ENCODE data around the gene CLDN3. TPM values are rescaled to one million over a fixed set of nuclear protein-coding genes. Genes with fewer than 3 reads are reported as not detected.

CLDN3 gene, protein sequence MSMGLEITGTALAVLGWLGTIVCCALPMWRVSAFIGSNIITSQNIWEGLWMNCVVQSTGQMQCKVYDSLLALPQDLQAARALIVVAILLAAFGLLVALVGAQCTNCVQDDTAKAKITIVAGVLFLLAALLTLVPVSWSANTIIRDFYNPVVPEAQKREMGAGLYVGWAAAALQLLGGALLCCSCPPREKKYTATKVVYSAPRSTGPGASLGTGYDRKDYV
- not detected in 2 replicates for total RNA-seq (2014; rRNA removed; shearing (Covaris generic))
- polyA plus RNA-seq (2016; fragmentation: Nextera tagmentation; extraction: Ambion mirVana) = not detected in 2 replicates

DNA sequence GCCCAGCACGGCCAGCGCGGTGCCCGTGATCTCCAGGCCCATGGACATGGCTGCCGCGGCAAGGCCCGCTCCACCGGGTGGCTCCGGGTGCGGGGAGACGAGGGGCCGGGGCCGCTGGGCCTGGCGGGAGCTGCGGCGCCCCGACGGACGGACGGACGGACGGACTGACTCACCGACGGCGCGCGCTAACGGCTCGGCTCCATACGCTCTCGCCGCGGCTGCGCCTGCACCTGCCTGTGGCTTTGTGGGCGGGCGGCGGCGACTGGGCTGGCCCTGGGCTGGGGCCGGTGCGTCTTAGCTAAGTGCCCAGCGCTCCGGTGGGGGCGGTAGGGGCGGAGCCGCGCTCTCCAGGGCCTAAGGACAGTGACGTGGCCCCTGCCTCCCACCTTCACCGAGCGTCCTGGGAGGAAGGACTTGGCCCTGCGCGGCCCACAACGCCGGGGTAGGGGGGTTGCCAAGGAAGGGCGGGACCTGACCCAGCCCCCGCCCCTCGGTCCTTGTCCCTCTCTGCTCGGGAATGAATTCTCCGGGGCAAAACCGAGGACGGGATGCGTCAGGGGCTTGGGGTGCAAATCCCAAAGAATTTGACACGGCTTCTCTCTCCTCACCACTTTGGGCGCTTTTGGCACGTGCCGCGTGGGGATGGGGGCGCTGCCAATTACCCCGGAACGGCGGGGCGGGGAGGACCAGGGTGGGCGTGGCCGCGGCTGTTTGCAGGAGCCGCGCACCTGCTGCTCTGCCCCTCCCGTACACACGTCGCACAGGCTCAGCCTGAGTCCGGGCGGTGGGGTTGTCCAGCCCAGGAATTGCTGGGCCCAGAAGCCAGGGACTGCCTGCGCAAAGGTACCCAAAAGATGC is at the start of gene CLDN3:
TSS of gene CLDN3 (minus strand) at position 269 of the 858 bp plus-strand sequence. CDS start at position 48, 221 bp downstream.
- WGBS, 2 experiments (ENCODE audit: low coverage in 1 of 2, low lambda C conversion rate in 2 of 2, missing lambda C conversion rate in 2 of 2) = 3% methylated on average over 47 to 52 of the region's 82 CpGs
- Histone ChIP-seq H4K20me1 (ENCODE audit: insufficient read depth) (no peaks in the 10 kb centered on the region), H2AFZ (no peak within 1 kb of the TSS), H3K4me1 (ENCODE audit: insufficient read depth) (no peaks in the 10 kb centered on the region), H3K27me3 (replicated peaks; ENCODE audit: insufficient read depth) (peaks cover 18% of the 10 kb centered on the region), H3K36me3 (ENCODE audit: low read depth) (no peaks in the 10 kb centered on the region), H3K9me3 (ENCODE audit: low read depth) (no peaks in the 10 kb centered on the region), H3F3A (ENCODE audit: insufficient read depth) (no peaks in the 10 kb centered on the region), H3K9me2 (ENCODE audit: insufficient read depth) (no peaks in the 10 kb centered on the region), H3K27ac (no peak within 1 kb of the TSS), H3K79me2 (ENCODE audit: insufficient read depth) (no peaks in the 10 kb centered on the region), H3K4me3 (peak within 1 kb of the TSS; percentile 35; the same call in 1 of the 2 replicates), H3K9ac (no peak within 1 kb of the TSS), H3K4me2 (ENCODE audit: unreplicated experiment) (no peak within 1 kb of the TSS)
- TF ChIP-seq EZH2phosphoT487 (IDR thresholded peaks at IDR 0.05; ENCODE audit: insufficient read depth, low read depth) = no peak
- peak; percentile 49 for TF ChIP-seq EZH2 (IDR thresholded peaks at IDR 0.05; ENCODE audit: insufficient read depth, poor library complexity, severe bottlenecking)
- peak; percentile 40 for DNase-seq
- in situ Hi-C loops (cut with MboI) = no loop called here

DNA sequence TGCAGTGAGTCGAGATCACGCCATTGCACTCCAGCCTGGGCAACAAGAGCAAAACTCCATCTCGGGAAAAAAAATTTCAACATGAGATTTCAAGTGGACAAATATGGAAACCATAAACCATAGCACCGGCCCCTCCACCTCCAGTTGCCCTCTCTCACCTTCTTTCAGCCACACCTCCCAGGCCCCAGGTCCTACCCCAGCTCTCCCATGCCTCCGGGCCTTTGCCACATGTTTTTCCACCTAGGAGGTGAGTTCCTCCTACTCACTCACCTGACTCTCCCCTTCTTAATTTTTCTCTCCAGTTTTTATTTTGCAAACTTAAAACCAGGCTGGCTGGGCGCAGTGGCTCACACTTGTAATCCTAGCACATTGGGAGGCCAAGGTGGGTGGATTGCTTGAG is 47.1 kb upstream of the CLDN3 start:
- Histone ChIP-seq H4K20me1 (ENCODE audit: insufficient read depth) (no peaks in the 10 kb centered on the region), H3F3A (ENCODE audit: insufficient read depth) (no peaks in the 10 kb centered on the region), H3K9me2 (ENCODE audit: insufficient read depth) (no peaks in the 10 kb centered on the region), H3K27me3 (replicated peaks; ENCODE audit: insufficient read depth) (no peaks in the 10 kb centered on the region), H3K79me2 (ENCODE audit: insufficient read depth) (no peaks in the 10 kb centered on the region), H3K4me2 (ENCODE audit: unreplicated experiment) (no peak overlapping the region), H3K9ac (no peak overlapping the region), H3K9me3 (ENCODE audit: low read depth) (no peaks in the 10 kb centered on the region), H2AFZ (no peak overlapping the region), H3K4me3 (no peak overlapping the region), H3K27ac (no peak overlapping the region), H3K36me3 (ENCODE audit: low read depth) (no peaks in the 10 kb centered on the region), H3K4me1 (ENCODE audit: insufficient read depth) (peaks cover under 1% of the 10 kb centered on the region)
- no peak for DNase-seq
- TF ChIP-seq EZH2 (IDR thresholded peaks at IDR 0.05; ENCODE audit: insufficient read depth, poor library complexity, severe bottlenecking) (no peak), EZH2phosphoT487 (IDR thresholded peaks at IDR 0.05; ENCODE audit: insufficient read depth, low read depth) (no peak)
- WGBS, 2 experiments (ENCODE audit: low coverage in 1 of 2, low lambda C conversion rate in 2 of 2, missing lambda C conversion rate in 2 of 2) = 96 to 100% methylated on average over 6 of the region's 6 CpGs
- in situ Hi-C loops (cut with MboI) = no loop called here

DNA sequence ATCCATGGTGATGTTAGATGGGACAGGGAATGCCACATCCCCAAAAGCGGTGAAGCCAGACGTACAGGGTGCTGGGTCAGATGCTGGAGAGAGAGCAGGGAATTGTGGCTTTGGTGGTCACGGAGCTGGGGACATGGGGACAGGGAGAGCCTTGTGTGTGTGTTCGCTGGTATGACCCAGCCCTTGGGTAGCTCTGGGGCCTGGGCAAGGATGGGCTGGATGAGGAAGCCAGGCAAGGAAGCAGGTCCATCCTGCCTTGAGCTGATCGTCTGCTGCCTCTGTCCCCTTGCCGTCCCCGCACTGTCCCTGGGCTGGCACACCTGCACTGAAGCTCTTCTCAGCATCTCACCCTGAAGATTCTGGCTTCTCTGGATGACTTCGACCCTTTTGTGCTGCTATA is 45.4 kb upstream of the CLDN3 start:
- Histone ChIP-seq H3K27ac (no peak overlapping the region), H3K9me2 (ENCODE audit: insufficient read depth) (no peaks in the 10 kb centered on the region), H3K4me1 (ENCODE audit: insufficient read depth) (no peaks in the 10 kb centered on the region), H3K36me3 (ENCODE audit: low read depth) (no peaks in the 10 kb centered on the region), H3K27me3 (replicated peaks; ENCODE audit: insufficient read depth) (no peaks in the 10 kb centered on the region), H3K4me2 (ENCODE audit: unreplicated experiment) (no peak overlapping the region), H3K9ac (no peak overlapping the region), H4K20me1 (ENCODE audit: insufficient read depth) (no peaks in the 10 kb centered on the region), H3K9me3 (ENCODE audit: low read depth) (no peaks in the 10 kb centered on the region), H2AFZ (no peak overlapping the region), H3K79me2 (ENCODE audit: insufficient read depth) (no peaks in the 10 kb centered on the region), H3K4me3 (no peak overlapping the region), H3F3A (ENCODE audit: insufficient read depth) (no peaks in the 10 kb centered on the region)
- DNase-seq = no peak
- in situ Hi-C loops (cut with MboI) = no loop called here
- 93 to 95% methylated on average over 8 of the region's 8 CpGs for WGBS, 2 experiments (ENCODE audit: low coverage in 1 of 2, low lambda C conversion rate in 2 of 2, missing lambda C conversion rate in 2 of 2)
- TF ChIP-seq EZH2phosphoT487 (IDR thresholded peaks at IDR 0.05; ENCODE audit: insufficient read depth, low read depth) (no peak), EZH2 (IDR thresholded peaks at IDR 0.05; ENCODE audit: insufficient read depth, poor library complexity, severe bottlenecking) (no peak)

DNA sequence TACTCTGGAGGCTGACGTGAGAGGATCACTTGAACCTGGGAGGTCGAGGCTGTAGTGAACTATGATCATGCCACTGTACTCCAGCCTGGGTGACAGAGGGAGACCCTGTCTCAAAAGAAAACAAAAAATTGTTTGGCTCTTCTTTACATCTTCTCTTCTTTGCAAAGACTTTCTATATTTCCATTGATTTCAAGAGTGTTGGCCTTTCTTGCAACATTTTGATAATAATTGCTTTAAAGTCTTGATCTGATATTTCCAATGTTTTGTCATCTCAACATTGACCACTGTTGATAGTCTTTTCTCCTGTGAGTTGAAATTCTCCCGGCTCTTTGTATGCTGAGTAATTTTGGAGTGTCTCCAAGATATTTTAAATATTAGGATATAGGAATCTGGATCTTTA is 42.9 kb upstream of the CLDN3 start:
- Histone ChIP-seq H3K36me3 (ENCODE audit: low read depth) (no peaks in the 10 kb centered on the region), H2AFZ (no peak overlapping the region), H3F3A (ENCODE audit: insufficient read depth) (no peaks in the 10 kb centered on the region), H3K4me3 (no peak overlapping the region), H3K4me1 (ENCODE audit: insufficient read depth) (no peaks in the 10 kb centered on the region), H3K9me2 (ENCODE audit: insufficient read depth) (no peaks in the 10 kb centered on the region), H4K20me1 (ENCODE audit: insufficient read depth) (no peaks in the 10 kb centered on the region), H3K9me3 (ENCODE audit: low read depth) (no peaks in the 10 kb centered on the region), H3K27ac (no peak overlapping the region), H3K9ac (no peak overlapping the region), H3K79me2 (ENCODE audit: insufficient read depth) (no peaks in the 10 kb centered on the region), H3K4me2 (ENCODE audit: unreplicated experiment) (no peak overlapping the region), H3K27me3 (replicated peaks; ENCODE audit: insufficient read depth) (no peaks in the 10 kb centered on the region)
- DNase-seq = no peak
- TF ChIP-seq EZH2 (IDR thresholded peaks at IDR 0.05; ENCODE audit: insufficient read depth, poor library complexity, severe bottlenecking) (no peak), EZH2phosphoT487 (IDR thresholded peaks at IDR 0.05; ENCODE audit: insufficient read depth, low read depth) (no peak)
- 92 to 96% methylated on average over 3 of the region's 3 CpGs for WGBS, 2 experiments (ENCODE audit: low coverage in 1 of 2, low lambda C conversion rate in 2 of 2, missing lambda C conversion rate in 2 of 2)
- in situ Hi-C loops (cut with MboI) = no loop called here
